CD4-positive, alpha-beta T cell treated with Interleukin-4 for 4 hours (primary cell): ENCODE data around the gene NBAS.
A peak's percentile ranks its signal among the peaks of the same experiment; 100 is the strongest.
"Not testable (repeated sequence)": the region's sequence is repeated elsewhere in the genome, so short reads cannot be mapped to it uniquely, and the experiment has no call there.

Source experiments
- DNase-seq: peaks from one replicate; pipeline ENCODE4 v3.0.0-alpha.2; 2020

Gene NBAS

GRCh38 chr2:15250946-15251345 lies 310.2 kb downstream of the NBAS start:
- not testable (repeated sequence) for DNase-seq

GRCh38 chr2:15246870-15247269 lies 314.3 kb downstream of the NBAS start:
- no peak for DNase-seq

- no peak for DNase-seq
These were observed 317.4 kb downstream of the NBAS start for GRCh38 chr2:15243762-15244161.

GRCh38 chr2:15242936-15243461 lies 318.1 kb downstream of the NBAS start:
- no peak for DNase-seq

GRCh38 chr2:15241929-15242328 lies 319.2 kb downstream of the NBAS start:
- no peak for DNase-seq

GRCh38 chr2:15241201-15241600 lies 319.9 kb downstream of the NBAS start:
- DNase-seq: no peak

DNA sequence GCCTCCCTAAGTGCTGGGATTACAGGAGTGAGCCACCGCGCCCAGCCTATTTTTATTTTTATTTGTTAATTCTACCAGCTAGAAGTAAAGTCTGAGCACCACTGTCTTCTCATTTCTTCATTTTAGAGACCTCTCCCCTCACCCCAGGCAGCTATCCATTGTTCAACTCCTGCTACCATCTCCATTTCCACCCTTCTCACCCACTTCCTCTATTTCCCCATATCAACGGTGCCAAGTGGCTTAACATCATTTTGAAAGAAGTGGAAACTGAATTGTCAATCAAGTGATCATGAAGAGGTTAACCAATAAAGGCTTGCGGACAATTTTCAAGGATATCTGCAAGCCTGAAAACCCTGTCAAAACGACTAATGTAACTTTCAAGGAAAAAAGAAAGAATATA lies 323.1 kb downstream of the NBAS start:
- DNase-seq: no peak

DNA sequence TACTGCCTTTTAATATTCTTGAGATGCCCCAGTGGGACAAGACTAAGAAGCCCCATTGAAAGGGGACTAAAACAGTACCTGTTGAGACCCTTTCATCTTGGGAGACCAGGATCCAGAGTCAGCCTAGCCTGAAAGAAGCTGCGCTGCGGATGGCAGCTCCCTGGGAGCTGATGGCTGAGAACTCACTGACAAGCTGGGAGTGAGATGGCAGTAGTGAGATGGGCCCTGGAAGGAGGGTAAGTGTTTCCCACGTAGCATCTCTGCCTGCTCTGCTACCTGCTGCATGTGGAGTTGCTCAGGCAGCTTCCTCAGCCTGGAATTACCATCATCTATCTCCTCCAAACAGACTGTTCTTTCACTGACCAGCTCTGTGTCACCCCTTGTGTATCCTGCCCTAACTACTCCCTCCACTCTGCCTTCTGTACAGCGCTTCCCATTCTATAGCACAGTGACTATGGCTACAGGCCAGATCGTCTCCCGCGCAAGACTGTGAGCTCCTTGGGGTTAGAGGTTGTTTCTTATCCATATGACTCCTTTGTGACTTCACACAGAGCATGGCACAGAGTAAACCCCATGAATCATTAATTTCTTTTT lies 330.4 kb downstream of the NBAS start:
- DNase-seq: no peak

DNA sequence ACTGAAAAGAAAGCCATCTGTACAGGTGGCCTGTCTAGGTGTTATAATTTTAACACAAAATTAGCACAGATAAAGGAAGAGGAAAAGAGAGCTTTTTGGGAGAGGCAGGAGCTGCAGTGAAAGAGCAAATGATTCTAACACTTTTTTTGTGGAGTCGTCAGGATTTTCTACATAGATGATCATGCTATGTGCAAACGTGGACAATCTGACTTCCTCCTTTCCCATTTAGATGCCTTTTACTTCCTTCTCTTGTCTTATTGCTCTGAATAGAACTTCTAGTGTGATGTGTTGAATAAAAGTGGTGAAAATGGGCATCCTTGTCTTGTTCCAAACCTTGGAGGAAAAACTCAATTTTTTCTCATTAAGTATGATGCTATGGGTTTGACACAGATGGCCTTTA lies 334.5 kb downstream of the NBAS start:
- no peak for DNase-seq

- no peak for DNase-seq
These were observed 336.0 kb downstream of the NBAS start for GRCh38 chr2:15225131-15225530.

GRCh38 chr2:15224641-15225040 lies 336.5 kb downstream of the NBAS start:
- DNase-seq: no peak

GRCh38 chr2:15223887-15224286 lies 337.2 kb downstream of the NBAS start:
- DNase-seq: peak; percentile 1

DNA sequence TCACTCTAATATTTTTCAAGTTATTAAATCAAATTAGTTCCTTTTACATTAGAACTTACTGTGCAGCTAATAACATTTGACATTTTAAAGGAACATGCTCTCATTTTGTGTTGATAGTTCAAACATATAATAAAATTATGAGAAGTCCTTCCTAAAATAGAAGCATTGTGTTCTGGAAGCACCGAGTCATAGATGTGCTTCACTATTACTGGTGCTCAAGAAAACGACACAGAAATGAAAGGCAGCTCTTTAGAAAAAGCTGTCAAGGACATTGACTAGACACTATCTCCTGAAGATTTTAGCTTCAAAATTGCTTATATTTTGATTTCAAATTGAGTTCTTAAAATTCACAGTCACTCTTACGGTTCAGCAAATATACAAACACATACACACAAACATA lies 338.3 kb downstream of the NBAS start:
- DNase-seq: no peak

DNA sequence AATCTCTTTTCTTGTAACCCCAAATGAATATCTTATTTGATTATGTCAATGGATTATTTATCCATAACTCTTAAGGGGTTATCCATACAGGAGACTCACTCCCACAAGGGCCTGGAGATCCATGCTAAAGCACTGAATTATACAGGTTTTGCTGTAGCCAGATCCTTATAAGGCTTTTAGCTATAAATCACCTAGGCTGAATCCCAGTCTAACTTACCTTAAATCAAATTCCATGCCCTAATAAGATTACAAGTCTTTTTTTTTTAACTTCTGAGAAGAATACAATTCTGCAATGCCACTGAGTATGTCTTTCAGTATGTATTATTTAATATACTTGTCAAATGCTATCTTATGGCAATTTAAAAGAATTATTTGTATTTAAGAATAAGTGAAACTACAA lies 340.5 kb downstream of the NBAS start:
- DNase-seq: no peak

DNA sequence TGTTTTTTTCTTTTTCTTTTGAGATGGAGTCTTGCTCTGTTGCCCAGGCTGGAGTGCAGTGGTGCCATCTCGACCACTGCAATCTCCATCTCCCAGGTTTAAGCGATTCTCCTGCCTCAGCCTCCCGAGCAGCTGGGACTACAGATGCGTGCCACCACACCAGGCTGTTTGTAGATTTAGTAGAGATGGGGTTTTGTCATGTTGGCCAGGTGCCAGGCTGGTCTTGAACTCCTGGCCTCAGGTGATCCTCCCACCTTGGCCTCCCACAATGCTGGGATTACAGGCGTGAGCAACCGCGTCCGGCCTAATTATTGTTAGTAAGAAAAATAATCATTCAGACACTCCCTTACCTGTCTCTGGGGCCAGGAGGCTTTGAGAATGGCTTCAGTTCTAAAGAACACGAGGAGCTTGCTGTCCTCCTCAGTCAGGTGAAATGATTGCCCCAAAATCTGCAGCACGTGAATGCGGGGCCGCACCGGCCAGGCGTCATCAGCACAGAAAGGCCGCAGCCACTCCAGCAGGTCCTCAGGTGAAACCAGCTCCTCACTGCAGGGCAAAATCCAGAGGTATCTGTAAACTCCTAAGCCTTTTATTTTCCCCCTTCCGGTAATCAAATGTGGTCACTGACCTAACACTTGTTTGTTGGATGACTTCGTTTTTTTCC lies 342.6 kb downstream of the NBAS start:
- no peak for DNase-seq

- DNase-seq: no peak
These were observed 348.9 kb downstream of the NBAS start for GRCh38 chr2:15212249-15212648.

GRCh38 chr2:15210542-15210941 lies 350.6 kb downstream of the NBAS start:
- DNase-seq: not testable (repeated sequence)

- DNase-seq: no peak
These were observed 354.7 kb downstream of the NBAS start for GRCh38 chr2:15206419-15206818.

DNA sequence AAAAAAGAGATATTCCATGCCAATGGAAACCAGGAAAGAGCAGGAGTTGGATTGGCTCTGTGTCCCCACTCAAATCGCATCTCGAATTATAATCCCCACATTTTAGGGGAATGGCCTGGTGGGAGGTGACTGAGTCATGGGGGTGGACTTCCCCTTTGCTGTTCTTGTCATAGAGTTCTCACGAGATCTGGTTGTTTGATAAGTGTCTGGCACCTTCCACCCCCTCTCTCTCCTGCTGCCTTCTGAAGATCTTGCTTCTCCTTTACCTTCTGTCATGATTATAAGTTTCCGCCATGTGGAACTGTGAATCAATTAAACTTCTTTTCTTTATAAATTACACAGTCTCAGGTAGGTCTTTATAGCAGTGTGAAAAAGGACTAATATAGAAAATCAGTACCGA lies 355.6 kb downstream of the NBAS start:
- no peak for DNase-seq

DNA sequence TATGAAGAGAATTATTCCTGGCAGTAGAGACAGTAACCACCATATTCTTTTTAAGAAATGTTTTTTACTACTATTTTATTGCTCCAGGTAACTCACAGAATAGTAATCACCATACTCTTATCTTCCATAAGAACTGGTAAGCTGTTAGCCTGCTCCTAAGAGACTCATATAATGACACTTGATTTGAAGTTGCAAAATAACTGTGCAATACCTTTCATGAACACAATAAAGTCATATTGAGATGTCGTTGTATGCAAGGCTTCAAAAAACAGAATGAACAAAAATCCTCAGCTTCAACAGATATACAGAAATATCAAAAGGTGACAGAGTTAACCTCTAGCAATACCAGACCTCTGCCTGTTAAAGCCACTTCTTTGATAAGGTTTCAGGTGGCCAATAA lies 360.1 kb downstream of the NBAS start:
- no peak for DNase-seq

- no peak for DNase-seq
These were observed 360.6 kb downstream of the NBAS start for GRCh38 chr2:15200581-15200980.

GRCh38 chr2:15198051-15198450 lies 363.1 kb downstream of the NBAS start:
- DNase-seq: no peak

GRCh38 chr2:15195813-15196212 lies 365.3 kb downstream of the NBAS start:
- no peak for DNase-seq

GRCh38 chr2:15191789-15192188 lies 369.3 kb downstream of the NBAS start:
- DNase-seq: no peak

DNA sequence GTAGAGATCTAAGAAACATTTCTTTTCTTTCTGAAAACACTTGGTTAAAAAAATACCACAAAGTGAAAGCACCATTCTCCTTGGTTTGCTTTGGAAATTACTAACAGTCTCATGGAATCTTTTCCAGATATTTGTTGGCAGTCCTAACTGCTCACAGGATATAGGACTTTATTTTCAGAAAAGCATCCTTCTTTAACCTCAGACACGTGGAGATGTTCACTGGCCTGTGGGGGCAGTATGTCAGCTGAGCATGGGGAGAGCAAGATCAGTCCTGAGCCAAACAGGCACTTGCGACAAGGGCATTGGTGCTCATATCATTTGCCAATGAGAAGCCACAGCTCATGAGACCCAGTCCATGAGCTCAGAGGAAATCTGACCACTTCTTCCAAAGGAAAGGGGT lies 371.9 kb downstream of the NBAS start:
- no peak for DNase-seq
